Activated T-helper 1 cell treated with anti-CD3 and anti-CD28 coated beads, Interleukin-2, amount 50 U/mL, for 16 hours (primary cell): ENCODE data around the gene LRIG3.

ENCODE experiments used
- DNase-seq, 2 donors: peaks; one replicate each; pipeline ENCODE4 v3.0.0-alpha.2; 2020; ENCODE audit warnings: low read depth in 1 of 2, low spot score in 1 of 2

LRIG3 gene

GRCh38 chr12:58932806-58933681, 12.7 kb upstream of the LRIG3 start:
- DNase-seq, result no peak

GRCh38 chr12:58931518-58931917, 11.2 kb upstream of the LRIG3 start:
- DNase-seq, result no peak

GRCh38 chr12:58930770-58931324, 10.5 kb upstream of the LRIG3 start:
- DNase-seq, result no peak

- DNase-seq, result no peak
These were observed 6.8 kb upstream of the LRIG3 start for GRCh38 chr12:58927120-58927519.

GRCh38 chr12:58926586-58926985, 6.3 kb upstream of the LRIG3 start:
- no peak for DNase-seq

- DNase-seq, result no peak
These were observed 5.4 kb upstream of the LRIG3 start for GRCh38 chr12:58925751-58926150.

- DNase-seq, result no peak
These were observed 4.9 kb upstream of the LRIG3 start for GRCh38 chr12:58925111-58925611.

GRCh38 chr12:58924652-58925051, 4.3 kb upstream of the LRIG3 start:
- DNase-seq, result no peak

GRCh38 chr12:58923781-58924180, 3.5 kb upstream of the LRIG3 start:
- DNase-seq, result no peak

- no peak for DNase-seq
These were observed 2.5 kb upstream of the LRIG3 start for GRCh38 chr12:58922849-58923248.

GRCh38 chr12:58920961-58921861, 907 bp upstream of the LRIG3 start:
- DNase-seq, result no peak

- no peak for DNase-seq
These were observed 838 bp downstream of the LRIG3 start for GRCh38 chr12:58919231-58920101.

- no peak for DNase-seq
These were observed 1.8 kb downstream of the LRIG3 start for GRCh38 chr12:58918469-58918844.

- DNase-seq, result no peak
These were observed 2.4 kb downstream of the LRIG3 start for GRCh38 chr12:58917699-58918468.

GRCh38 chr12:58916921-58917511, 3.3 kb downstream of the LRIG3 start:
- DNase-seq, result no peak

GRCh38 chr12:58916161-58916621, 4.1 kb downstream of the LRIG3 start:
- no peak for DNase-seq

GRCh38 chr12:58915634-58916033, 4.7 kb downstream of the LRIG3 start:
- no peak for DNase-seq

GRCh38 chr12:58915037-58915436, 5.3 kb downstream of the LRIG3 start:
- no peak for DNase-seq

- no peak for DNase-seq
These were observed 5.8 kb downstream of the LRIG3 start for GRCh38 chr12:58914457-58914856.
